ENCODE results near the gene ZBTB22. TPM values are rescaled to one million over a fixed set of nuclear protein-coding genes. Genes with fewer than 3 reads are reported as not detected.

ZBTB22 gene
- total RNA-seq, 1 donor from 2014 or later, result 23.4 TPM

GRCh38 chr6:33306356-33306755 lies 11.2 kb downstream of the ZBTB22 start:
- Mint-ChIP-seq H3K27me3 (ENCODE audit: low read depth) (peaks cover 3% of the 10 kb centered on the region), H3K36me3 (ENCODE audit: low read depth) (no peaks in the 10 kb centered on the region)
- TF ChIP-seq, protein P1, sequence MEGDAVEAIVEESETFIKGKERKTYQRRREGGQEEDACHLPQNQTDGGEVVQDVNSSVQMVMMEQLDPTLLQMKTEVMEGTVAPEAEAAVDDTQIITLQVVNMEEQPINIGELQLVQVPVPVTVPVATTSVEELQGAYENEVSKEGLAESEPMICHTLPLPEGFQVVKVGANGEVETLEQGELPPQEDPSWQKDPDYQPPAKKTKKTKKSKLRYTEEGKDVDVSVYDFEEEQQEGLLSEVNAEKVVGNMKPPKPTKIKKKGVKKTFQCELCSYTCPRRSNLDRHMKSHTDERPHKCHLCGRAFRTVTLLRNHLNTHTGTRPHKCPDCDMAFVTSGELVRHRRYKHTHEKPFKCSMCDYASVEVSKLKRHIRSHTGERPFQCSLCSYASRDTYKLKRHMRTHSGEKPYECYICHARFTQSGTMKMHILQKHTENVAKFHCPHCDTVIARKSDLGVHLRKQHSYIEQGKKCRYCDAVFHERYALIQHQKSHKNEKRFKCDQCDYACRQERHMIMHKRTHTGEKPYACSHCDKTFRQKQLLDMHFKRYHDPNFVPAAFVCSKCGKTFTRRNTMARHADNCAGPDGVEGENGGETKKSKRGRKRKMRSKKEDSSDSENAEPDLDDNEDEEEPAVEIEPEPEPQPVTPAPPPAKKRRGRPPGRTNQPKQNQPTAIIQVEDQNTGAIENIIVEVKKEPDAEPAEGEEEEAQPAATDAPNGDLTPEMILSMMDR (conservative IDR thresholded peaks at IDR 0.05), result no peak

DNA sequence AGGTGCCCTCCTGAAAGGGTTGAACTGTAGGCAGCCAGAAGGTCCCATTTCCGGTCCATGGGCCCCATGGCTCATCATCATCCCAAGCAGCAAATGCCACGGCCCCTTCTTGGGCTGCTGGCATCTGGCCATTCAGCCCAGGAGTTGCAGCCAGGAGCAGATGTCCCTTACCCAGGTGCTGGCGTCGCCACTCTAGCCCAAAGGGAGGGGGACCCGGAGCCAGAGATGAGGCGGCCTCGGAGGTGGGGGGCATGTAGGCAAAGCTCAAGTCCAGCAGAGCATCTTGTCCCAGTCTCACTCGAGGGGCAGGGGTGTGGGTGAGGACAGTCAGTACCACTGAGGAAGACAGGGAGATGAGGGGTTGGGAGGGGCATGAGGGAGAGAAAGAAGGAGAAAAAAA lies 12.5 kb downstream of the ZBTB22 start:
- Mint-ChIP-seq H3K36me3 (ENCODE audit: low read depth) (no peaks in the 10 kb centered on the region), H3K4me3 (no peak overlapping the region), H3K27me3 (ENCODE audit: low read depth) (no peaks in the 10 kb centered on the region), H3K4me1 (peaks cover 10% of the 10 kb centered on the region), H3K9me3 (no peaks in the 10 kb centered on the region), H3K27ac (ENCODE audit: unreplicated experiment) (peak overlapping the region; percentile 27)
- no peak for DNase-seq (ENCODE audit: low read depth, low spot score)
- TF ChIP-seq, protein P1 (conservative IDR thresholded peaks at IDR 0.05), result no peak

More at GRCh38 chr6:33306356-33306755, 11.2 kb downstream of the ZBTB22 start:
- Mint-ChIP-seq H3K9me3 (no peaks in the 10 kb centered on the region), H3K4me1 (peaks cover 5% of the 10 kb centered on the region), H3K27ac (ENCODE audit: unreplicated experiment) (no peak overlapping the region), H3K4me3 (no peak overlapping the region)
- no peak for DNase-seq (ENCODE audit: low read depth, low spot score)

GRCh38 chr6:33304216-33304615 lies 13.3 kb downstream of the ZBTB22 start:
- H3K9me3 Mint-ChIP-seq, result no peaks in the 10 kb centered on the region
- no peak overlapping the region for H3K27ac Mint-ChIP-seq (ENCODE audit: unreplicated experiment)
- no peak for DNase-seq (ENCODE audit: low read depth, low spot score)
- peaks cover 19% of the 10 kb centered on the region for H3K4me1 Mint-ChIP-seq
- H3K27me3 Mint-ChIP-seq (ENCODE audit: low read depth), result no peaks in the 10 kb centered on the region
- TF ChIP-seq, protein P1 (conservative IDR thresholded peaks at IDR 0.05), result no peak
- H3K36me3 Mint-ChIP-seq (ENCODE audit: low read depth), result no peaks in the 10 kb centered on the region
- H3K4me3 Mint-ChIP-seq, result no peak overlapping the region

DNA sequence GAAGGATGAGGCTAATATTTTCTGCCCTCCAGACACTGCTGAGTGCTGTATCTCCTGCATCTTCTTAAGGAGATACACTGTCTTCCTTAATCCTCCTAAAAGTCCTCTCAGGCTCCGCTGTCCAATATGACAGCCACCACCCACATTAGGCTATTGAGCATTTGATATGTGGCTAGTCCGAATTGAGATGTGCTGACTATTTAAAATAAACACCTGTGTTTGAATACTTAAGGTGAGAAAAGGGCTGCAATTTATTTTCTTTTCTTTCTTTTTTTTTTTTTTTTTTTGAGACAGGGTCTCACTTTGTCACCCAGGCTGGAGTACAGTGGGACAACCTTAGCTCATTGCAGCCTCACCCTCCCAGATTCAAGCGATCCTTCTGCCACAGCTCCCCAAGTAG lies 15.7 kb downstream of the ZBTB22 start:
- Mint-ChIP-seq H3K4me3 (peak overlapping the region; percentile 99), H3K9me3 (no peaks in the 10 kb centered on the region), H3K36me3 (ENCODE audit: low read depth) (no peaks in the 10 kb centered on the region), H3K4me1 (peaks cover 32% of the 10 kb centered on the region), H3K27me3 (ENCODE audit: low read depth) (no peaks in the 10 kb centered on the region), H3K27ac (ENCODE audit: unreplicated experiment) (no peak overlapping the region)
- no peak for DNase-seq (ENCODE audit: low read depth, low spot score)
- TF ChIP-seq, protein P1 (conservative IDR thresholded peaks at IDR 0.05), result no peak

GRCh38 chr6:33299237-33299944 lies 18.2 kb downstream of the ZBTB22 start:
- H3K27ac Mint-ChIP-seq (ENCODE audit: unreplicated experiment), result peak overlapping the region; percentile 99
- peak overlapping the region; percentile 99 for H3K4me3 Mint-ChIP-seq
- no peaks in the 10 kb centered on the region for H3K36me3 Mint-ChIP-seq (ENCODE audit: low read depth)
- no peaks in the 10 kb centered on the region for H3K9me3 Mint-ChIP-seq
- TF ChIP-seq, protein P1 (conservative IDR thresholded peaks at IDR 0.05), result peak; percentile 79
- peaks cover 39% of the 10 kb centered on the region for H3K4me1 Mint-ChIP-seq
- H3K27me3 Mint-ChIP-seq (ENCODE audit: low read depth), result no peaks in the 10 kb centered on the region
- peak; percentile 81 for DNase-seq (ENCODE audit: low read depth, low spot score)

All from neural crest cell (in vitro differentiated cells).